ENCODE results near the gene IGHMBP2. TPM values are rescaled to one million over a fixed set of nuclear protein-coding genes. Genes with fewer than 3 reads are reported as not detected.

IGHMBP2 gene
- total RNA-seq, 2 experiments from 2014 or later = 21.1 to 24.9 TPM

DNA sequence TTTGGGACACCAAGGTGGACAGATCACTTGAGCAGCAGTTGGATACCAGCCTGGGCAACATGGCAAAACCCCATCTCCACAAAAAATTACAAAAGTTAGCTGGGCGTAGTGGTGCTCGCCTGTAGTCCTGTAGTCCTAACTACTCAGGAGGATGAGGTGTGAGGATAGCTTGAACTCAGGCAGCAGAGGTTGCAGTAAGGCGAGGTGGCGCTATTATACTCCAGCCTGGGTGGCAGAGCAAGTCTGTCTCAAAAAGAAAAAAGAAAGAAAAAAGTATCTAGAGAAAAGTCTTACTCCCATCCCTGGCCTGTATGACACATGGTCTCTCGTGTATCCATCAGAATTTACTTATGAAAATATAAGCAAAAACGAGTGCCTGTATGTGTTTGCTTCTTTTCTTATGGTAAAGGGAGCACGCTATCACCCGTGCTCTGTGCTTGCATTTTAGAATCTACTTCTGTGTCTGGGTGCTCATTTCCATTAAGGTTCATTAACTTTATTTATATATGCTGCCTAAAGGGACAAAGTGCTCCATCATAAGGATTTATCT, 46.6 kb upstream of the IGHMBP2 start:
- TF ChIP-seq, protein P1, sequence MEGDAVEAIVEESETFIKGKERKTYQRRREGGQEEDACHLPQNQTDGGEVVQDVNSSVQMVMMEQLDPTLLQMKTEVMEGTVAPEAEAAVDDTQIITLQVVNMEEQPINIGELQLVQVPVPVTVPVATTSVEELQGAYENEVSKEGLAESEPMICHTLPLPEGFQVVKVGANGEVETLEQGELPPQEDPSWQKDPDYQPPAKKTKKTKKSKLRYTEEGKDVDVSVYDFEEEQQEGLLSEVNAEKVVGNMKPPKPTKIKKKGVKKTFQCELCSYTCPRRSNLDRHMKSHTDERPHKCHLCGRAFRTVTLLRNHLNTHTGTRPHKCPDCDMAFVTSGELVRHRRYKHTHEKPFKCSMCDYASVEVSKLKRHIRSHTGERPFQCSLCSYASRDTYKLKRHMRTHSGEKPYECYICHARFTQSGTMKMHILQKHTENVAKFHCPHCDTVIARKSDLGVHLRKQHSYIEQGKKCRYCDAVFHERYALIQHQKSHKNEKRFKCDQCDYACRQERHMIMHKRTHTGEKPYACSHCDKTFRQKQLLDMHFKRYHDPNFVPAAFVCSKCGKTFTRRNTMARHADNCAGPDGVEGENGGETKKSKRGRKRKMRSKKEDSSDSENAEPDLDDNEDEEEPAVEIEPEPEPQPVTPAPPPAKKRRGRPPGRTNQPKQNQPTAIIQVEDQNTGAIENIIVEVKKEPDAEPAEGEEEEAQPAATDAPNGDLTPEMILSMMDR (IDR thresholded peaks at IDR 0.05) = no peak
- POLR2A ChIA-PET = no interaction called here
- Mint-ChIP-seq H3K27ac (no peak overlapping the region), H3K36me3 (ENCODE audit: low read depth) (no peaks in the 10 kb centered on the region), H3K4me3 (no peak overlapping the region), H3K27me3 (peaks cover 26% of the 10 kb centered on the region), H3K9me3 (peaks cover 4% of the 10 kb centered on the region), H3K4me1 (ENCODE audit: low read depth) (peaks cover 2% of the 10 kb centered on the region)
- no peak for ATAC-seq
- DNase-seq = no peak
- CTCF ChIA-PET = no interaction called here
- intact Hi-C loops (cut with micrococcal nuclease) = no loop called here

DNA sequence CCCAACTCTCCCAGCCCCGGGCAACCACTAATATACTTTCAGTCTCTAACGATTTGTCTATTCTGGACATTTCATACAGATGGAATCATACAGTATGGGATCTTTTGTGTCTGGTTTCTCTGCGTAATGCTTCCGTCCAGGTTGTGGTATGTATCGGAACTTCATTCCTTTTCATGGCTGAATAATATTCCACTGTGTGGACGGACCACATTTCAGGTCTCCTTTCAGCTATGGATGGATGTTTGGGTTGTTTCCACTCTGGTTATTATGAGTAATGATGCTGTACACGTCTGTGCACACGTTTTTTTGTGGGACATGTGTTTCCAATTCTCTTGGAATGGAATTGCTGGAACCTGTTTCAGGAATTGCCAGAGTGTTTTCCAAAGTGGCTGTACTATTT, 44.6 kb upstream of the IGHMBP2 start:
- ATAC-seq = no peak
- no peak for DNase-seq
- H3K9me3 Mint-ChIP-seq = peaks cover 8% of the 10 kb centered on the region
- no peak overlapping the region for H3K27ac Mint-ChIP-seq
- intact Hi-C loops (cut with micrococcal nuclease) = no loop called here
- H3K4me1 Mint-ChIP-seq (ENCODE audit: low read depth) = peaks cover 2% of the 10 kb centered on the region
- H3K27me3 Mint-ChIP-seq = peaks cover 11% of the 10 kb centered on the region
- peaks cover 2% of the 10 kb centered on the region for H3K36me3 Mint-ChIP-seq (ENCODE audit: low read depth)
- H3K4me3 Mint-ChIP-seq = no peak overlapping the region
- ChIA-PET CTCF (no interaction called here), POLR2A (no interaction called here)
- TF ChIP-seq, protein P1 (IDR thresholded peaks at IDR 0.05) = no peak

DNA sequence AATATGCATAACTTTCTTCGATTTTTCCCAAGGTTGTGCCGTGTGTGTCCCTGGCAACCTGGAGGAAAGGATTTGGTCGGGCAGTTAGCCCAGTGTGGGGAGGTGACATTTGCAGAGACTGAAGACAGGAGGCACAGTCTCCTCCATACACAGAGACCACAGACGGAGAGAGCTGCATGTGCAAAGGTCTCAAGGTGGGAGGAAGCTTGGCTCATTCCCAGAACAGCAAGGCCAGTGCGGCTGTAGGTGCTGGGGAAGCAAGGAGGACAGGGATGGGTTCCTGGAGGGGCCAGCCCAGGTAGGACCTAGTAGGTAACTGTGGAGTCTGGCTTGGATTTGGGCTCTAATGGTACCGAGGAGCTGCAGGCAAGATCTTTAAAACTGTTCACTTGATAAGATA, 41.3 kb upstream of the IGHMBP2 start:
- Mint-ChIP-seq H3K27ac (no peak overlapping the region), H3K9me3 (peaks cover 8% of the 10 kb centered on the region), H3K36me3 (ENCODE audit: low read depth) (peaks cover 4% of the 10 kb centered on the region), H3K4me3 (no peak overlapping the region), H3K4me1 (ENCODE audit: low read depth) (no peaks in the 10 kb centered on the region), H3K27me3 (peaks cover 3% of the 10 kb centered on the region)
- POLR2A ChIA-PET = no interaction called here
- TF ChIP-seq, protein P1 (IDR thresholded peaks at IDR 0.05) = no peak
- intact Hi-C loops (cut with micrococcal nuclease) = no loop called here
- DNase-seq (no peak), ATAC-seq (no peak)
- CTCF ChIA-PET = no interaction called here

DNA sequence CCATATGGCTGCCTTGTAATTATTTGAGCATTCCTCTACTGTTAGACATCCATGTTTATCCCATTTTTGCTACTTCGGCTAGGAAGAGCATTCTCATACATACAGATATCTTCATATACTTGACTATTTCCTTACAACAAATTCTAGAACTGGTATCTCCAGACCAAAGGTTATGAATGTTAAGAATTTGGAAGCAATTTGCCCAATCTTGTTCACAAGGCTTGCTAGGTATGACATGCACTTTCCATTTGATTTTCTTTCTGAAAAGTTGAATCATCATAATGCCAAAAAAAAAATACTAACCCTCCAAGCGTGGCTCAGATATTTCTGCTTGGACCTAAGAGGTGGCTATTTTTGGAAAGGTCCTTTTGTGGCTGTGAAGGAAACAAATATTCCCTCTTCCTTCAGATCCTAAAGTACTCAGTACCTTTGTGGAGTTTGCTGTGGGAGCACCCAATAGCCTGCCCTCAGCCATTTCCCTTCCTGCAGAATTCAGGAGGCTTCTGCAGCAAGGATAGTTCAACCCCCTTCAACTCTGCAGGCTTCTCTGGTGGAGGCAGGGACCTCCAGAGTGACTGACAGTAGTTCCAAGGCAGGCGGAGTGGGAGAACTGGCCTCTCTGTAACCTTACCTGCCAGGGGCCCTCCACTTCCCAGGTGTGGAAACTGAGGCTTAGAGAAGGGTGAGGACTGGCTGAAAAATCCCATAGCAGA, 40.0 kb upstream of the IGHMBP2 start:
- intact Hi-C loops (cut with micrococcal nuclease) = no loop called here
- no peak for ATAC-seq

DNA sequence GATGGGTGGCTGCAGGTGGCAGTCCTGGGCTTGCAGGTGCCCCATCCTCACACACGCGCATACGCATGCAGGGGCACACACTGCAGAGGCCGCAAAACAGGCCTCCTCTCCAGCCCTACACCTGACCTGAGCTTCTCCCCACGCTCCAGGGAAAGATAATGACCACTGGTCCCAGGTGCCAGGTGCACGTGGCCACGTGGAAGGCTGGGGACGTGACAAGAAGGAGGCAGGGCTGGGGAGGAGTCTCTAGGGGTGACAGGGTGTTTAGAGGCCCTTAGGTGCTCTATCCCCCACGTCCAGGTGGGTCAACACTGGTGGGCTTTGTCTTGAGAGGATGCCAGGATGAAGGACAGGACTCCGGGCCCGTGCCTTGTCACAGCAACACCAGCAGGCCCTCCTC, 38.5 kb upstream of the IGHMBP2 start:
- H3K27ac Mint-ChIP-seq = no peak overlapping the region
- no peak for ATAC-seq
- CTCF ChIA-PET = no interaction called here
- H3K36me3 Mint-ChIP-seq (ENCODE audit: low read depth) = peaks cover 4% of the 10 kb centered on the region
- no peak overlapping the region for H3K4me3 Mint-ChIP-seq
- peaks cover 20% of the 10 kb centered on the region for H3K27me3 Mint-ChIP-seq
- DNase-seq = no peak
- H3K9me3 Mint-ChIP-seq = peaks cover 4% of the 10 kb centered on the region
- TF ChIP-seq, protein P1 (IDR thresholded peaks at IDR 0.05) = no peak
- intact Hi-C loops (cut with micrococcal nuclease) = no loop called here
- POLR2A ChIA-PET = no interaction called here
- H3K4me1 Mint-ChIP-seq (ENCODE audit: low read depth) = peaks cover 9% of the 10 kb centered on the region

More for the DNA sequence above, 40.0 kb upstream of the IGHMBP2 start:
- H3K9me3 Mint-ChIP-seq = peaks cover 8% of the 10 kb centered on the region
- H3K4me1 Mint-ChIP-seq (ENCODE audit: low read depth) = no peaks in the 10 kb centered on the region
- ChIA-PET POLR2A (no interaction called here), CTCF (no interaction called here)
- TF ChIP-seq, protein P1 (IDR thresholded peaks at IDR 0.05) = no peak
- H3K27ac Mint-ChIP-seq = no peak overlapping the region
- no peak overlapping the region for H3K4me3 Mint-ChIP-seq
- H3K36me3 Mint-ChIP-seq (ENCODE audit: low read depth) = peaks cover 4% of the 10 kb centered on the region
- H3K27me3 Mint-ChIP-seq = peaks cover 8% of the 10 kb centered on the region
- no peak for DNase-seq
